HCT116 (cell line): ENCODE data around the gene ZSCAN5A. TPM values are rescaled to one million over a fixed set of nuclear protein-coding genes. Genes with fewer than 3 reads are reported as not detected.

Experiments used
- ATAC-seq: fragments of 200-7000 bp; cut with Tn5 transposase; 2 replicates; pipeline ENCODE4 v1.9.1; 2020; ENCODE audit warnings: mild to moderate bottlenecking, moderate library complexity
- Bru-seq: library from RNA; stranded (reverse); fragments of 400-500 nt; gene quantifications from one replicate; lab custom pipeline; 2021; lab: Mats Ljungman, UMichigan
- BruChase-seq, 2 experiments: library from RNA; stranded (reverse); fragments of 400-500 nt; gene quantifications; one replicate each; lab custom pipeline; 2021; lab: Mats Ljungman, UMichigan
- BruUV-seq: library from RNA; stranded (reverse); fragments of 400-500 nt; replicated peaks from 2 replicates; lab custom pipeline; 2021; lab: Mats Ljungman, UMichigan
- CTCF ChIA-PET: fragments of 300-600 bp; sonication (Branson Sonifier 250); formaldehyde crosslinking; loops from one replicate; lab custom pipeline; 2021; ENCODE audit warnings: antibody characterized with exemption; lab: Charles Lee
- POLR2A ChIA-PET: fragments of 300-600, 350-600 bp; sonication (Branson Sonifier 250); formaldehyde crosslinking; loops from one replicate; lab custom pipeline; 2021; ENCODE audit warnings: antibody characterized with exemption; lab: Charles Lee
- RAD21 ChIA-PET, 2 experiments: fragments of 300-600 bp; sonication (Branson Sonifier 250); formaldehyde crosslinking; loops; one replicate each; lab custom pipeline; 2023; ENCODE audit warnings: low total read pairs in 2 of 2; ENCODE audit not compliant: uncharacterized antibody in 2 of 2, unreplicated experiment in 2 of 2, low non-redundant PET in 1 of 2; lab: Charles Lee
- DNase-seq: peaks from one replicate; pipeline ENCODE4 v3.0.0-alpha.2; 2010; ENCODE audit warnings: low read depth, low spot score
- H2AFZ ChIP-seq: fragments of 200-600 bp; shearing (Covaris generic), sonication (generic); 2 replicates; pipeline ENCODE4 v1.6.1; 2017; ENCODE audit warnings: low read depth, mixed run types, mixed read lengths, antibody characterized with exemption, low read length; ENCODE audit not compliant: poor library complexity, severe bottlenecking
- H3K27ac ChIP-seq: 2 replicates; pipeline ENCODE4 v1.5.1; 2012; ENCODE audit warnings: low read depth, low read length
- H3K27me3 ChIP-seq: fragments of 200-600 bp; sonication (generic); 2 replicates; pipeline ENCODE4 v1.6.1; 2016; ENCODE audit warnings: mixed run types, low read length, mixed read lengths; ENCODE audit not compliant: insufficient read depth
- H3K36me3 ChIP-seq, 2 experiments: fragments of 200-500 bp in 1 of 2; fragments of 200-600 bp in 1 of 2; sonication (Bioruptor generic) in 1 of 2; sonication (generic) in 1 of 2; 2 replicates each; pipeline versions ENCODE4 v1.5.1 to v1.6.1; 2014 to 2016; ENCODE audit warnings: low read length in 2 of 2, inconsistent platforms in 1 of 2, mixed read lengths in 1 of 2, mixed run types in 1 of 2; ENCODE audit not compliant: insufficient read depth in 2 of 2, control insufficient read depth in 1 of 2
- H3K4me1 ChIP-seq, 2 experiments: fragments of 200-600 bp in 1 of 2; sonication (generic) in 1 of 2; 2 replicates each; pipeline versions ENCODE4 v1.5.1 to v1.6.1; 2012 to 2017; ENCODE audit warnings: low read length in 2 of 2, inconsistent platforms in 1 of 2, mild to moderate bottlenecking in 1 of 2, mixed read lengths in 1 of 2, mixed run types in 1 of 2, moderate library complexity in 1 of 2; ENCODE audit not compliant: insufficient read depth in 2 of 2, control insufficient read depth in 1 of 2
- H3K4me2 ChIP-seq: fragments of 200-600 bp; sonication (generic); 2 replicates; pipeline ENCODE4 v1.6.1; 2017; ENCODE audit warnings: mixed run types, low read length, mixed read lengths
- H3K4me3 ChIP-seq, 2 experiments: fragments of 200-600 bp in 1 of 2; sonication (generic) in 1 of 2; replicated peaks in 1 of 2; 2 replicates each; pipeline ENCODE4 v1.5.1; 2011 to 2016; ENCODE audit warnings: low read length in 2 of 2, control low read depth in 1 of 2, low read depth in 1 of 2, mild to moderate bottlenecking in 1 of 2, mixed read lengths in 1 of 2, mixed run types in 1 of 2
- H3K79me2 ChIP-seq: fragments of 200-600 bp; sonication (generic); 2 replicates; pipeline ENCODE4 v1.6.1; 2017; ENCODE audit warnings: mild to moderate bottlenecking, mixed run types, low read length, moderate library complexity, mixed read lengths; ENCODE audit not compliant: insufficient read depth
- H3K9ac ChIP-seq: fragments of 200-600 bp; sonication (generic); 2 replicates; pipeline ENCODE4 v1.6.1; 2016; ENCODE audit warnings: low read length, mixed read lengths
- H3K9me2 ChIP-seq: fragments of 200-600 bp; sonication (generic), shearing (Covaris generic); 2 replicates; pipeline ENCODE4 v1.6.1; 2017; ENCODE audit warnings: mixed run types, mild to moderate bottlenecking, moderate library complexity; ENCODE audit not compliant: insufficient read depth
- H3K9me3 ChIP-seq, 2 experiments: fragments of 200-500 bp in 1 of 2; fragments of 200-600 bp in 1 of 2; sonication (Bioruptor generic) in 1 of 2; sonication (generic) in 1 of 2; 2 replicates each; pipeline ENCODE4 v1.6.1; 2014 to 2017; ENCODE audit warnings: low read length in 2 of 2, mixed read lengths in 2 of 2, inconsistent platforms in 1 of 2, low read depth in 1 of 2, mild to moderate bottlenecking in 1 of 2, mixed run types in 1 of 2, moderate library complexity in 1 of 2; ENCODE audit not compliant: control insufficient read depth in 1 of 2, insufficient read depth in 1 of 2
- H4K20me1 ChIP-seq: fragments of 200-600 bp; sonication (generic), shearing (Covaris generic); 2 replicates; pipeline ENCODE4 v1.6.1; 2017; ENCODE audit warnings: mixed run types, mild to moderate bottlenecking, moderate library complexity; ENCODE audit not compliant: insufficient read depth
- ATF3 ChIP-seq: IDR thresholded peaks from 2 replicates; pipeline ENCODE4 v1.6.1; 2012
- CBX3 ChIP-seq: IDR thresholded peaks from 2 replicates; pipeline ENCODE4 v1.6.1; 2012; ENCODE audit warnings: low read depth
- EGR1 ChIP-seq: IDR thresholded peaks from 2 replicates; pipeline ENCODE4 v1.6.1; 2012; ENCODE audit warnings: low read depth
- ELF1 ChIP-seq: IDR thresholded peaks from 2 replicates; pipeline ENCODE4 v1.6.1; 2012; ENCODE audit warnings: low read depth, borderline replicate concordance
- EZH2 ChIP-seq: fragments of 200-600 bp; sonication (generic); IDR thresholded peaks from 2 replicates; pipeline ENCODE4 v1.6.1; 2017; ENCODE audit warnings: antibody characterized with exemption, mixed run types
- EZH2phosphoT487 ChIP-seq: fragments of 200-600 bp; IDR thresholded peaks from 2 replicates; pipeline ENCODE4 v1.6.1; 2018; ENCODE audit warnings: antibody characterized with exemption, borderline replicate concordance
- FOSL1 ChIP-seq: IDR thresholded peaks from 2 replicates; pipeline ENCODE4 v1.6.1; 2012; ENCODE audit warnings: low read depth
- JUND ChIP-seq: IDR thresholded peaks from 2 replicates; pipeline ENCODE4 v1.6.1; 2012
- POLR2A ChIP-seq: IDR thresholded peaks from 2 replicates; pipeline ENCODE4 v1.7.0; 2011; ENCODE audit warnings: borderline replicate concordance; ENCODE audit not compliant: insufficient read depth, insufficient read length; ENCODE audit errors: extremely low read depth
- RAD21 ChIP-seq: IDR thresholded peaks from 2 replicates; pipeline ENCODE4 v1.6.1; 2012; ENCODE audit warnings: low read depth, mild to moderate bottlenecking
- REST ChIP-seq: IDR thresholded peaks from 2 replicates; pipeline ENCODE4 v1.6.1; 2012; ENCODE audit warnings: low read depth
- SIN3A ChIP-seq: IDR thresholded peaks from 2 replicates; pipeline ENCODE4 v1.6.1; 2012; ENCODE audit warnings: low read depth
- SP1 ChIP-seq: IDR thresholded peaks from 2 replicates; pipeline ENCODE4 v1.6.1; 2012; ENCODE audit warnings: low read depth
- YY1 ChIP-seq: IDR thresholded peaks from 2 replicates; pipeline ENCODE4 v1.6.1; 2011; ENCODE audit warnings: low read length, low read depth, moderate library complexity, mild to moderate bottlenecking; ENCODE audit not compliant: insufficient replicate concordance; ENCODE audit errors: extremely low read depth
- ZFX ChIP-seq: fragments of 450-650 bp; IDR thresholded peaks from 2 replicates; pipeline ENCODE4 v1.6.1; 2017
- ZNF274 ChIP-seq: fragments of 200-500 bp; sonication (Bioruptor generic); IDR thresholded peaks from 2 replicates; pipeline ENCODE4 v1.6.1; 2014; ENCODE audit warnings: mild to moderate bottlenecking, low read depth, low read length, inconsistent platforms
- intact Hi-C: fragments of 100-400 bp; cut with micrococcal nuclease; formaldehyde crosslinking; loops from 2 replicates; pipeline ENCODE4 v1.10.0; 2022
- long read RNA-seq: library from polyadenylated mRNA; unstranded; transcript quantifications from one replicate; pipeline ENCODE4 v2.0.0, GENCODE V29; 2021; ENCODE audit not compliant: unreplicated experiment
- polyA plus RNA-seq: library from polyadenylated mRNA; unstranded; fragments of >200 nt; gene quantifications from 2 replicates; pipeline ENCODE4 v1.2.1, GENCODE V29; 2012; ENCODE audit warnings: missing spikeins
- total RNA-seq: library from RNA; stranded (reverse); gene quantifications from one replicate; pipeline ENCODE4 v1.2.1, GENCODE V29; 2021; ENCODE audit not compliant: unreplicated experiment
- TF ChIP-seq, protein P1 (sequence below): IDR thresholded peaks from 2 replicates; pipeline ENCODE4 v1.6.1; 2011; ENCODE audit warnings: mild to moderate bottlenecking, low read length, moderate library complexity; ENCODE audit not compliant: insufficient replicate concordance; ENCODE audit errors: extremely low read depth
- TF ChIP-seq, protein P2 (sequence below), 3 experiments: fragments of 200-600 bp in 1 of 3; sonication (generic) in 1 of 3; IDR thresholded peaks in 2 of 3; conservative IDR thresholded peaks in 1 of 3; 2 replicates each; pipeline ENCODE4 v1.5.1; 2012 to 2017; ENCODE audit warnings: low read depth in 2 of 3, low read length in 2 of 3, antibody characterized with exemption in 1 of 3, borderline replicate concordance in 1 of 3, control low read depth in 1 of 3, mild to moderate bottlenecking in 1 of 3, mixed read lengths in 1 of 3, mixed run types in 1 of 3, moderate library complexity in 1 of 3; ENCODE audit not compliant: insufficient read depth in 1 of 3

The ZSCAN5A gene
- total RNA-seq, result 9.2 TPM
- polyA plus RNA-seq, result 6.1 and 7.3 TPM in 2 replicates
- percentile 56 among the genes with signal in this experiment for Bru-seq, nascent RNA
- BruChase-seq, experiment 1, labeled RNA remaining after a 6-hour chase, result percentile 53 among the genes with signal in this experiment
- percentile 57 among the genes with signal in this experiment for BruChase-seq, experiment 2, labeled RNA remaining after a 2-hour chase
- long read RNA-seq, partial matches to known transcripts, result 0 of 11 reads
- long read RNA-seq, other reads (novel, unspliced or antisense), result 10 of 11 reads

- H4K20me1 ChIP-seq, result no peaks in the 10 kb centered on the region
- peak within 1 kb of the TSS; percentile 89 to 92 for H3K4me3 ChIP-seq
- intact Hi-C loops, result loop anchor here (1.0 to 5.0 kb wide), 3 partner anchors 62 to 194 kb away; partner anchors contain the start of gene ZNF787
- H2AFZ ChIP-seq, result no peak within 1 kb of the TSS
- peak; percentile 92 for DNase-seq
- ATAC-seq, result peak; percentile 79
- ChIA-PET POLR2A (interaction anchor here (0.6 to 1.1 kb wide), 2 partner anchors 34 to 62 kb away, joined by 3 to 4 read pairs; no protein-coding TSS in a partner anchor), CTCF (interaction anchor here (0.6 to 3.2 kb wide), 6 partner anchors 8 to 248 kb away, joined by 3 to 23 read pairs (median 7); no protein-coding TSS in a partner anchor), RAD21 (no interaction called here)
- peak within 1 kb of the TSS; percentile 85 for H3K27ac ChIP-seq
- H3K4me1 ChIP-seq, result peaks cover 3 to 17% of the 10 kb centered on the region in 2 experiments; a peak in 3 of 4 replicates
- H3K4me2 ChIP-seq, result peak within 1 kb of the TSS; percentile 98
- peaks cover 0 to 3% of the 10 kb centered on the region in 2 experiments; a peak in 2 of 4 replicates for H3K36me3 ChIP-seq
- no peaks in the 10 kb centered on the region for H3K9me2 ChIP-seq
- no peaks in the 10 kb centered on the region for H3K27me3 ChIP-seq
- peak within 1 kb of the TSS; percentile 89 for H3K9ac ChIP-seq
- H3K79me2 ChIP-seq, result no peaks in the 10 kb centered on the region; the same call in 1 of the 2 replicates
- no peaks in the 10 kb centered on the region for H3K9me3 ChIP-seq
- BruUV-seq, result no TSS peak
- TF ChIP-seq ELF1, result peak; percentile 67
- TF ChIP-seq EZH2phosphoT487, result no peak
- TF ChIP-seq, protein P1, sequence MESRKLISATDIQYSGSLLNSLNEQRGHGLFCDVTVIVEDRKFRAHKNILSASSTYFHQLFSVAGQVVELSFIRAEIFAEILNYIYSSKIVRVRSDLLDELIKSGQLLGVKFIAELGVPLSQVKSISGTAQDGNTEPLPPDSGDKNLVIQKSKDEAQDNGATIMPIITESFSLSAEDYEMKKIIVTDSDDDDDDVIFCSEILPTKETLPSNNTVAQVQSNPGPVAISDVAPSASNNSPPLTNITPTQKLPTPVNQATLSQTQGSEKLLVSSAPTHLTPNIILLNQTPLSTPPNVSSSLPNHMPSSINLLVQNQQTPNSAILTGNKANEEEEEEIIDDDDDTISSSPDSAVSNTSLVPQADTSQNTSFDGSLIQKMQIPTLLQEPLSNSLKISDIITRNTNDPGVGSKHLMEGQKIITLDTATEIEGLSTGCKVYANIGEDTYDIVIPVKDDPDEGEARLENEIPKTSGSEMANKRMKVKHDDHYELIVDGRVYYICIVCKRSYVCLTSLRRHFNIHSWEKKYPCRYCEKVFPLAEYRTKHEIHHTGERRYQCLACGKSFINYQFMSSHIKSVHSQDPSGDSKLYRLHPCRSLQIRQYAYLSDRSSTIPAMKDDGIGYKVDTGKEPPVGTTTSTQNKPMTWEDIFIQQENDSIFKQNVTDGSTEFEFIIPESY, result no peak
- TF ChIP-seq CBX3, result no peak
- no peak; the same call in 1 of the 2 replicates for TF ChIP-seq SIN3A
- peak; percentile 52 for TF ChIP-seq SP1
- TF ChIP-seq, protein P2, sequence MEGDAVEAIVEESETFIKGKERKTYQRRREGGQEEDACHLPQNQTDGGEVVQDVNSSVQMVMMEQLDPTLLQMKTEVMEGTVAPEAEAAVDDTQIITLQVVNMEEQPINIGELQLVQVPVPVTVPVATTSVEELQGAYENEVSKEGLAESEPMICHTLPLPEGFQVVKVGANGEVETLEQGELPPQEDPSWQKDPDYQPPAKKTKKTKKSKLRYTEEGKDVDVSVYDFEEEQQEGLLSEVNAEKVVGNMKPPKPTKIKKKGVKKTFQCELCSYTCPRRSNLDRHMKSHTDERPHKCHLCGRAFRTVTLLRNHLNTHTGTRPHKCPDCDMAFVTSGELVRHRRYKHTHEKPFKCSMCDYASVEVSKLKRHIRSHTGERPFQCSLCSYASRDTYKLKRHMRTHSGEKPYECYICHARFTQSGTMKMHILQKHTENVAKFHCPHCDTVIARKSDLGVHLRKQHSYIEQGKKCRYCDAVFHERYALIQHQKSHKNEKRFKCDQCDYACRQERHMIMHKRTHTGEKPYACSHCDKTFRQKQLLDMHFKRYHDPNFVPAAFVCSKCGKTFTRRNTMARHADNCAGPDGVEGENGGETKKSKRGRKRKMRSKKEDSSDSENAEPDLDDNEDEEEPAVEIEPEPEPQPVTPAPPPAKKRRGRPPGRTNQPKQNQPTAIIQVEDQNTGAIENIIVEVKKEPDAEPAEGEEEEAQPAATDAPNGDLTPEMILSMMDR (IDR thresholded peaks at IDR 0.05 in 2 of 3, conservative IDR thresholded peaks at IDR 0.05 in 1 of 3; ENCODE audit: borderline replicate concordance in 1 of 3, insufficient read depth in 1 of 3, low read depth in 2 of 3, low read length in 2 of 3), result no peak
- TF ChIP-seq EGR1, result peak; percentile 77
- no peak for TF ChIP-seq YY1
- TF ChIP-seq EZH2, result no peak
- no peak for TF ChIP-seq FOSL1
- peak; percentile 28 for TF ChIP-seq POLR2A
- no peak for TF ChIP-seq ZFX
- TF ChIP-seq RAD21, result no peak
- TF ChIP-seq ATF3, result no peak
- no peak for TF ChIP-seq JUND
- TF ChIP-seq ZNF274, result no peak
- TF ChIP-seq REST, result no peak
Measured at GRCh38 chr19:56314381-56315076, at the start of gene ZSCAN5A. ZSCAN5A (minus strand) TSS chr19:56314839; CDS start chr19:56225046, 89,793 bp downstream.
